ENCODE measurements around the gene MSI2.

DNA sequence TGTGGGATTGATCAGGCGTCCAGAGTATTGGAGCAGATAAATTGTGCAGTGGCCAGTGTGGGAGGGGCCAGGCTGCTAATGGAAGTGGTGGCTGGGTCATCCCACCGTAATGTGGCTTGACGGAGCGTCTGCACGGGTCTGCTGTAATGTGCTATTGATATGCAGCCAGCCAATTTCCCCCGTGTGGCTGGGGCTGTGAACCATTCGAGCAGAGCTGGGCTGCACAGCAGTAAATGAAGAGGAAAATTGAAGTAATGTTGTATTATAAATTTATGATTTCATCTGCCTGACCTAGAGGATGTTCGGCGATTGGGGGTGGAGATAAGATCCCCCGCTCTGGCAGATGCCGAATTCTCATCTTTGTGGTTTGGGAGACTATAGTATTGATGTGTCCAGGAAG lies 367.3 kb downstream of the MSI2 start:
- TF ChIP-seq, protein P1, sequence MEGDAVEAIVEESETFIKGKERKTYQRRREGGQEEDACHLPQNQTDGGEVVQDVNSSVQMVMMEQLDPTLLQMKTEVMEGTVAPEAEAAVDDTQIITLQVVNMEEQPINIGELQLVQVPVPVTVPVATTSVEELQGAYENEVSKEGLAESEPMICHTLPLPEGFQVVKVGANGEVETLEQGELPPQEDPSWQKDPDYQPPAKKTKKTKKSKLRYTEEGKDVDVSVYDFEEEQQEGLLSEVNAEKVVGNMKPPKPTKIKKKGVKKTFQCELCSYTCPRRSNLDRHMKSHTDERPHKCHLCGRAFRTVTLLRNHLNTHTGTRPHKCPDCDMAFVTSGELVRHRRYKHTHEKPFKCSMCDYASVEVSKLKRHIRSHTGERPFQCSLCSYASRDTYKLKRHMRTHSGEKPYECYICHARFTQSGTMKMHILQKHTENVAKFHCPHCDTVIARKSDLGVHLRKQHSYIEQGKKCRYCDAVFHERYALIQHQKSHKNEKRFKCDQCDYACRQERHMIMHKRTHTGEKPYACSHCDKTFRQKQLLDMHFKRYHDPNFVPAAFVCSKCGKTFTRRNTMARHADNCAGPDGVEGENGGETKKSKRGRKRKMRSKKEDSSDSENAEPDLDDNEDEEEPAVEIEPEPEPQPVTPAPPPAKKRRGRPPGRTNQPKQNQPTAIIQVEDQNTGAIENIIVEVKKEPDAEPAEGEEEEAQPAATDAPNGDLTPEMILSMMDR (IDR thresholded peaks at IDR 0.05; ENCODE audit: low read depth, low read length, poor library complexity, severe bottlenecking) = no peak
- TF ChIP-seq EZH2phosphoT487 (IDR thresholded peaks at IDR 0.05; ENCODE audit: borderline replicate concordance, low read length) = no peak

Measured in DOHH2 (cell line).